H1 (cell line): Measurements from ENCODE around the gene DIO3. TPM values are rescaled to one million over a fixed set of nuclear protein-coding genes. Genes with fewer than 3 reads are reported as not detected.

ENCODE experiments used
- ATF3 ChIP-seq: IDR thresholded peaks from 2 replicates; pipeline ENCODE4 v1.6.1; 2011; ENCODE audit warnings: low read depth, mild to moderate bottlenecking, low read length; ENCODE audit not compliant: insufficient read depth
- CHD7 ChIP-seq: fragments of 300-600 bp; sonication (generic); IDR thresholded peaks from 2 replicates; pipeline ENCODE4 v1.7.1; 2012; ENCODE audit warnings: low read length, moderate library complexity, mild to moderate bottlenecking, inconsistent platforms; ENCODE audit not compliant: insufficient replicate concordance
- RXRA ChIP-seq: IDR thresholded peaks from 2 replicates; pipeline ENCODE4 v1.6.1; 2011; ENCODE audit warnings: low read depth, mild to moderate bottlenecking, low read length, moderate library complexity; ENCODE audit not compliant: insufficient read depth
- polyA plus RNA-seq, 7 experiments: library from polyadenylated mRNA; depleted of rRNA in 3 of 7; stranded (reverse) in 5 of 7; unstranded in 2 of 7; fragments of >200 nt in 5 of 7; fragments of 200-250 nt in 2 of 7; gene quantifications; 1 replicate in 5 of 7; 2 replicates in 1 of 7; 4 replicates in 1 of 7; pipeline versions ENCODE4 v1.2.1 to v1.2.3, GENCODE V29; 2011 to 2013; ENCODE audit warnings: missing spikeins in 2 of 7, mixed read lengths in 2 of 7
- total RNA-seq: library from RNA; stranded (reverse); fragmentation: NEBNext Ultra II Directional; extraction: Animal tissue kit (Norgen Biotek cat#: 25700); gene quantifications from 2 replicates; pipeline ENCODE4 v1.2.1, GENCODE V29; 2021

The DIO3 gene
- total and polyA plus RNA-seq, 2 of the 8 experiments (the other 6 are each of a cell fraction or from before 2014, with no cell fraction given) = 0.17 to 0.19 TPM

- TF ChIP-seq CHD7 (no peak), ATF3 (no peak), RXRA (no peak)
These were observed 22.4 kb downstream of the DIO3 start (continued) for GRCh38 chr14:101583715-101584054.
